ENCODE data around the gene BCL2L11.

- TF ChIP-seq GATA2 (IDR thresholded peaks at IDR 0.05; ENCODE audit: low read depth, low read length) (no peak), GATA3 (IDR thresholded peaks at IDR 0.05; ENCODE audit: low read depth, low read length) (no peak)
Measured at GRCh38 chr2:111116843-111117597, 3.7 kb upstream of the BCL2L11 start.
